HepG2 (cell line): ENCODE data around the gene DIABLO. TPM values are rescaled to one million over a fixed set of nuclear protein-coding genes. Genes with fewer than 3 reads are reported as not detected.

ENCODE experiments used
- CC2D1A ChIP-seq: sonication (generic); formaldehyde crosslinking; IDR thresholded peaks from 2 replicates; pipeline ENCODE4 v1.8.1; 2023; ENCODE audit warnings: mild to moderate bottlenecking, missing genetic modification reagents
- CHD4 ChIP-seq: fragments of 200-600 bp; sonication (generic); IDR thresholded peaks from 2 replicates; pipeline ENCODE4 v1.7.0; 2017; ENCODE audit warnings: mild to moderate bottlenecking, low read length, borderline replicate concordance
- DPF2 ChIP-seq: sonication (generic); formaldehyde crosslinking; IDR thresholded peaks from 2 replicates; pipeline ENCODE4 v1.4.0; 2020; ENCODE audit warnings: mild to moderate bottlenecking, low read depth, missing genetic modification reagents, borderline replicate concordance
- GTF3A ChIP-seq: sonication (generic); formaldehyde crosslinking; conservative IDR thresholded peaks from 2 replicates; pipeline ENCODE4 v1.4.0; 2020; ENCODE audit warnings: mild to moderate bottlenecking, missing genetic modification reagents
- KDM6A ChIP-seq: IDR thresholded peaks from 2 replicates; pipeline ENCODE4 v1.6.1; 2016; ENCODE audit warnings: low read depth
- MAFG ChIP-seq: sonication (generic); formaldehyde crosslinking; IDR thresholded peaks from 2 replicates; pipeline ENCODE4 v1.5.1; 2020; ENCODE audit warnings: mild to moderate bottlenecking, missing genetic modification reagents
- MED13 ChIP-seq: sonication (generic); formaldehyde crosslinking; IDR thresholded peaks from 2 replicates; pipeline ENCODE4 v1.5.0; 2020; ENCODE audit warnings: missing genetic modification reagents
- SRSF1 ChIP-seq: fragments of 200-400 bp; formaldehyde crosslinking; optimal IDR thresholded peaks from 2 replicates; pipeline ENCODE3; 2017; ENCODE audit warnings: mild to moderate bottlenecking, low read depth, low read length, moderate library complexity
- SYNCRIP ChIP-seq: fragments of 200-400 bp; formaldehyde crosslinking; IDR thresholded peaks from 2 replicates; pipeline ENCODE4 v1.6.1; 2018; ENCODE audit warnings: mild to moderate bottlenecking, low read depth, low read length; ENCODE audit not compliant: insufficient read depth
- U2AF2 ChIP-seq: fragments of 200-400 bp; formaldehyde crosslinking; IDR thresholded peaks from 2 replicates; pipeline ENCODE4 v1.6.1; 2017; ENCODE audit warnings: low read depth, mild to moderate bottlenecking, low read length
- WIZ ChIP-seq: sonication (generic); formaldehyde crosslinking; IDR thresholded peaks from 2 replicates; pipeline ENCODE4 v1.5.1; 2020; ENCODE audit warnings: mild to moderate bottlenecking, missing genetic modification reagents
- ZBTB7A ChIP-seq: sonication (generic); formaldehyde crosslinking; IDR thresholded peaks from 2 replicates; pipeline ENCODE4 v1.8.0; 2022; ENCODE audit warnings: mild to moderate bottlenecking, missing genetic modification reagents
- ZNF10 ChIP-seq: sonication (generic); formaldehyde crosslinking; IDR thresholded peaks from 2 replicates; pipeline ENCODE4 v1.4.0; 2020; ENCODE audit warnings: mild to moderate bottlenecking, low read depth, missing genetic modification reagents, borderline replicate concordance
- ZNF121 ChIP-seq: sonication (generic); formaldehyde crosslinking; IDR thresholded peaks from 2 replicates; pipeline ENCODE4 v1.5.0; 2020; ENCODE audit warnings: mild to moderate bottlenecking, missing genetic modification reagents
- ZZZ3 ChIP-seq: sonication (generic); formaldehyde crosslinking; IDR thresholded peaks from 2 replicates; pipeline ENCODE4 v1.4.0; 2020; ENCODE audit warnings: missing genetic modification reagents, mild to moderate bottlenecking, borderline replicate concordance
- polyA plus RNA-seq, 8 experiments: library from polyadenylated mRNA; depleted of rRNA in 3 of 8; stranded (reverse) in 7 of 8; unstranded in 1 of 8; fragments of >200 nt; fragmentation: Illumina TruSeq in 4 of 8; extraction: Trizol in 4 of 8; gene quantifications; 2 replicates each; pipeline versions ENCODE4 v1.2.1 to v1.2.3, GENCODE V29; 2011 to 2016; ENCODE audit warnings: low read depth in 4 of 8, missing spikeins in 1 of 8, mixed read lengths in 1 of 8; ENCODE audit not compliant: insufficient read depth in 1 of 8
- total RNA-seq, 5 experiments: library from RNA; depleted of rRNA; stranded (reverse); fragments of >200 nt; fragmentation: Illumina TruSeq; extraction: Trizol; gene quantifications; 2 replicates each; pipeline ENCODE4 v1.2.3, GENCODE V29; 2016; ENCODE audit warnings: low read depth in 1 of 5
- TF ChIP-seq, protein P1 (sequence below): IDR thresholded peaks from 2 replicates; pipeline ENCODE4 v1.6.1; 2016; ENCODE audit warnings: mild to moderate bottlenecking
- TF ChIP-seq, protein P2 (sequence below): sonication (generic); formaldehyde crosslinking; IDR thresholded peaks from 2 replicates; pipeline ENCODE4 v1.9.0; 2021; ENCODE audit warnings: missing genetic modification reagents, borderline replicate concordance
- TF ChIP-seq, protein P3 (sequence below): IDR thresholded peaks from 2 replicates; pipeline ENCODE4 v1.4.0; 2020; ENCODE audit warnings: mild to moderate bottlenecking, missing genetic modification reagents
- TF ChIP-seq, protein P4 (sequence below): sonication (generic); formaldehyde crosslinking; IDR thresholded peaks from 2 replicates; pipeline ENCODE4 v1.4.0; 2020; ENCODE audit warnings: missing genetic modification reagents

DIABLO gene
- total and polyA plus RNA-seq, 2 of the 13 experiments (the other 11 are each of a cell fraction or from before 2014, with no cell fraction given) = 20.7 to 70.9 TPM

DNA sequence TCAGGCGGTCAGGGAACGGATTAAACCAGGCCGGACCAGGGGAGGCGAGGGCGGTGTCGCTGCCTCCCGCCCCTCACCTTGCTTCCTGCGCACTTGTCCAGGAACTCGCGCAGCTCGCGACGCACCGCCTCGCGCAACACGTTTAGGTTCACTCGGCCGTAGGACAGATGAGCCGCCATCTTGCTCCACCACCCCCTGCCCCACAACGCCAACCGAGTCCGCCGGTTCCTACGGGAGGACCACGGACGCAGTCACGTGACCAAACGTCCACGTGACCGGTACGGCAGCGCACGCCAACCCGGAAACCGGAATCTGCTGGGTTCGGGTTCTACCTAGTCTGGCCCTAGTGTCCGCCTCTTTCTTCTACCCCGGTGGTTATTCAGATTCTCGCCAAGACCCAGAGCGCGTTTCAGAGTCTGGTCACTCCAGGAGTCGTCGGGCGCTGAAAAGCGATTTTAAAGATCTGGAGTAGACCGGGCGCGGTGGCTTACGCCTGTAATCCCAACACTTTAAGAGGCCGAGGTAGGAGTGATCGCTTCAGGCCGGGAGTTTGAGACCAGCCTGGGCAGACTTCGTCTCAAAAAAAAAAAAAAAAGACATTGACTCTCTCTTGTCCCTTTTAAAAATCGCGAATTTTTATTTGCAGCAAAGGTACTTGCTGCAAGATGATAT lies 40.5 kb upstream of the DIABLO start, which contains the start of gene VPS33A (continued):
- TF ChIP-seq, protein P1, sequence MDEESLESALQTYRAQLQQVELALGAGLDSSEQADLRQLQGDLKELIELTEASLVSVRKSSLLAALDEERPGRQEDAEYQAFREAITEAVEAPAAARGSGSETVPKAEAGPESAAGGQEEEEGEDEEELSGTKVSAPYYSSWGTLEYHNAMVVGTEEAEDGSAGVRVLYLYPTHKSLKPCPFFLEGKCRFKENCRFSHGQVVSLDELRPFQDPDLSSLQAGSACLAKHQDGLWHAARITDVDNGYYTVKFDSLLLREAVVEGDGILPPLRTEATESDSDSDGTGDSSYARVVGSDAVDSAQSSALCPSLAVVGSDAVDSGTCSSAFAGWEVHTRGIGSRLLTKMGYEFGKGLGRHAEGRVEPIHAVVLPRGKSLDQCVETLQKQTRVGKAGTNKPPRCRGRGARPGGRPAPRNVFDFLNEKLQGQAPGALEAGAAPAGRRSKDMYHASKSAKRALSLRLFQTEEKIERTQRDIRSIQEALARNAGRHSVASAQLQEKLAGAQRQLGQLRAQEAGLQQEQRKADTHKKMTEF (CRISPR knock-in tag) = peak; percentile 91
- TF ChIP-seq ZNF121 (CRISPR knock-in tag) = no peak
- TF ChIP-seq ZNF10 (CRISPR knock-in tag) = no peak
- no peak for TF ChIP-seq ZBTB7A
- TF ChIP-seq, protein P2, sequence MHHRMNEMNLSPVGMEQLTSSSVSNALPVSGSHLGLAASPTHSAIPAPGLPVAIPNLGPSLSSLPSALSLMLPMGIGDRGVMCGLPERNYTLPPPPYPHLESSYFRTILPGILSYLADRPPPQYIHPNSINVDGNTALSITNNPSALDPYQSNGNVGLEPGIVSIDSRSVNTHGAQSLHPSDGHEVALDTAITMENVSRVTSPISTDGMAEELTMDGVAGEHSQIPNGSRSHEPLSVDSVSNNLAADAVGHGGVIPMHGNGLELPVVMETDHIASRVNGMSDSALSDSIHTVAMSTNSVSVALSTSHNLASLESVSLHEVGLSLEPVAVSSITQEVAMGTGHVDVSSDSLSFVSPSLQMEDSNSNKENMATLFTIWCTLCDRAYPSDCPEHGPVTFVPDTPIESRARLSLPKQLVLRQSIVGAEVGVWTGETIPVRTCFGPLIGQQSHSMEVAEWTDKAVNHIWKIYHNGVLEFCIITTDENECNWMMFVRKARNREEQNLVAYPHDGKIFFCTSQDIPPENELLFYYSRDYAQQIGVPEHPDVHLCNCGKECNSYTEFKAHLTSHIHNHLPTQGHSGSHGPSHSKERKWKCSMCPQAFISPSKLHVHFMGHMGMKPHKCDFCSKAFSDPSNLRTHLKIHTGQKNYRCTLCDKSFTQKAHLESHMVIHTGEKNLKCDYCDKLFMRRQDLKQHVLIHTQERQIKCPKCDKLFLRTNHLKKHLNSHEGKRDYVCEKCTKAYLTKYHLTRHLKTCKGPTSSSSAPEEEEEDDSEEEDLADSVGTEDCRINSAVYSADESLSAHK (CRISPR knock-in tag) = no peak
- TF ChIP-seq DPF2 (CRISPR knock-in tag) = no peak
- TF ChIP-seq MED13 (CRISPR knock-in tag) = peak; percentile 48; the same call in 1 of the 2 replicates
- TF ChIP-seq, protein P3, sequence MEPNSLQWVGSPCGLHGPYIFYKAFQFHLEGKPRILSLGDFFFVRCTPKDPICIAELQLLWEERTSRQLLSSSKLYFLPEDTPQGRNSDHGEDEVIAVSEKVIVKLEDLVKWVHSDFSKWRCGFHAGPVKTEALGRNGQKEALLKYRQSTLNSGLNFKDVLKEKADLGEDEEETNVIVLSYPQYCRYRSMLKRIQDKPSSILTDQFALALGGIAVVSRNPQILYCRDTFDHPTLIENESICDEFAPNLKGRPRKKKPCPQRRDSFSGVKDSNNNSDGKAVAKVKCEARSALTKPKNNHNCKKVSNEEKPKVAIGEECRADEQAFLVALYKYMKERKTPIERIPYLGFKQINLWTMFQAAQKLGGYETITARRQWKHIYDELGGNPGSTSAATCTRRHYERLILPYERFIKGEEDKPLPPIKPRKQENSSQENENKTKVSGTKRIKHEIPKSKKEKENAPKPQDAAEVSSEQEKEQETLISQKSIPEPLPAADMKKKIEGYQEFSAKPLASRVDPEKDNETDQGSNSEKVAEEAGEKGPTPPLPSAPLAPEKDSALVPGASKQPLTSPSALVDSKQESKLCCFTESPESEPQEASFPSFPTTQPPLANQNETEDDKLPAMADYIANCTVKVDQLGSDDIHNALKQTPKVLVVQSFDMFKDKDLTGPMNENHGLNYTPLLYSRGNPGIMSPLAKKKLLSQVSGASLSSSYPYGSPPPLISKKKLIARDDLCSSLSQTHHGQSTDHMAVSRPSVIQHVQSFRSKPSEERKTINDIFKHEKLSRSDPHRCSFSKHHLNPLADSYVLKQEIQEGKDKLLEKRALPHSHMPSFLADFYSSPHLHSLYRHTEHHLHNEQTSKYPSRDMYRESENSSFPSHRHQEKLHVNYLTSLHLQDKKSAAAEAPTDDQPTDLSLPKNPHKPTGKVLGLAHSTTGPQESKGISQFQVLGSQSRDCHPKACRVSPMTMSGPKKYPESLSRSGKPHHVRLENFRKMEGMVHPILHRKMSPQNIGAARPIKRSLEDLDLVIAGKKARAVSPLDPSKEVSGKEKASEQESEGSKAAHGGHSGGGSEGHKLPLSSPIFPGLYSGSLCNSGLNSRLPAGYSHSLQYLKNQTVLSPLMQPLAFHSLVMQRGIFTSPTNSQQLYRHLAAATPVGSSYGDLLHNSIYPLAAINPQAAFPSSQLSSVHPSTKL (CRISPR knock-in tag) = peak; percentile 77
- no peak; the same call in 1 of the 2 replicates for TF ChIP-seq CHD4
- TF ChIP-seq SRSF1 = peak; percentile 72
- TF ChIP-seq, protein P4, sequence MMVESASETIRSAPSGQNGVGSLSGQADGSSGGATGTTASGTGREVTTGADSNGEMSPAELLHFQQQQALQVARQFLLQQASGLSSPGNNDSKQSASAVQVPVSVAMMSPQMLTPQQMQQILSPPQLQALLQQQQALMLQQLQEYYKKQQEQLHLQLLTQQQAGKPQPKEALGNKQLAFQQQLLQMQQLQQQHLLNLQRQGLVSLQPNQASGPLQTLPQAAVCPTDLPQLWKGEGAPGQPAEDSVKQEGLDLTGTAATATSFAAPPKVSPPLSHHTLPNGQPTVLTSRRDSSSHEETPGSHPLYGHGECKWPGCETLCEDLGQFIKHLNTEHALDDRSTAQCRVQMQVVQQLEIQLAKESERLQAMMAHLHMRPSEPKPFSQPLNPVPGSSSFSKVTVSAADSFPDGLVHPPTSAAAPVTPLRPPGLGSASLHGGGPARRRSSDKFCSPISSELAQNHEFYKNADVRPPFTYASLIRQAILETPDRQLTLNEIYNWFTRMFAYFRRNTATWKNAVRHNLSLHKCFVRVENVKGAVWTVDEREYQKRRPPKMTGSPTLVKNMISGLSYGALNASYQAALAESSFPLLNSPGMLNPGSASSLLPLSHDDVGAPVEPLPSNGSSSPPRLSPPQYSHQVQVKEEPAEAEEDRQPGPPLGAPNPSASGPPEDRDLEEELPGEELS (CRISPR knock-in tag) = peak; percentile 42; the same call in 1 of the 2 replicates
- no peak for TF ChIP-seq MAFG (CRISPR knock-in tag)
- 0 out of 2 replicates have a peak, but pooled peaks have one; percentile 31 for TF ChIP-seq U2AF2
- TF ChIP-seq SYNCRIP = no peak
- peak; percentile 57; the same call in 1 of the 2 replicates for TF ChIP-seq WIZ (CRISPR knock-in tag)
- TF ChIP-seq KDM6A (CRISPR knock-in tag) = 0 out of 2 replicates have a peak, but pooled peaks have one; percentile 11
- peak; percentile 91 for TF ChIP-seq GTF3A (CRISPR knock-in tag)
- no peak for TF ChIP-seq CC2D1A
- TF ChIP-seq ZZZ3 (CRISPR knock-in tag) = peak; percentile 93
